Sigmoid colon (tissue), 4 donors: ENCODE results near the gene PHF14.

Experiments used
- CTCF ChIP-seq, 4 experiments: fragments of 450-650 bp in 3 of 4; fragments of 200-600 bp in 1 of 4; IDR thresholded peaks; one replicate each; pipeline ENCODE4 v1.5.1; 2016 to 2019; ENCODE audit warnings: antibody characterized with exemption in 4 of 4, mild to moderate bottlenecking in 3 of 4, moderate library complexity in 2 of 4
- POLR2A ChIP-seq, 2 donors: fragments of 450-650 bp; IDR thresholded peaks; one replicate each; pipeline ENCODE4 v1.6.1; 2016; ENCODE audit warnings: antibody characterized with exemption in 2 of 2, mild to moderate bottlenecking in 2 of 2, moderate library complexity in 2 of 2
- POLR2AphosphoS5 ChIP-seq, 4 donors: sonication (generic); formaldehyde crosslinking; IDR thresholded peaks; one replicate each; pipeline ENCODE4 v1.6.1; 2017; ENCODE audit warnings: antibody characterized with exemption in 4 of 4

GRCh38 chr7:11210374-11210773, 236.7 kb downstream of the PHF14 start:
- no peak for TF ChIP-seq POLR2A (IDR thresholded peaks at IDR 0.05)
- no peak for TF ChIP-seq CTCF (IDR thresholded peaks at IDR 0.05)
- no peak for TF ChIP-seq POLR2AphosphoS5 (IDR thresholded peaks at IDR 0.05)
